Dermis blood vessel endothelial cell (primary cell): ENCODE results near the gene WWOX. TPM values are rescaled to one million over a fixed set of nuclear protein-coding genes. Genes with fewer than 3 reads are reported as not detected.

Experiments
- DNase-seq: peaks from one replicate; pipeline ENCODE4 v3.0.0; 2010
- total RNA-seq: library from RNA; depleted of rRNA; stranded (reverse); fragments of >200 nt; gene quantifications from 2 replicates; pipeline ENCODE4 v1.2.3, GENCODE V29; 2014

The WWOX gene
- total RNA-seq, 1 donor from 2014 or later = 14.5 TPM

GRCh38 chr16:79165506-79165905 is 1066.1 kb downstream of the WWOX start:
- no peak for DNase-seq

GRCh38 chr16:79167893-79168292 is 1068.4 kb downstream of the WWOX start:
- DNase-seq = no peak

GRCh38 chr16:79168321-79168720 is 1068.9 kb downstream of the WWOX start:
- DNase-seq = no peak

GRCh38 chr16:79169239-79169638 is 1069.8 kb downstream of the WWOX start:
- DNase-seq = no peak

- no peak for DNase-seq
These were observed 1071.2 kb downstream of the WWOX start for GRCh38 chr16:79170555-79171246.

GRCh38 chr16:79171504-79171903 is 1072.0 kb downstream of the WWOX start:
- DNase-seq = no peak

GRCh38 chr16:79171931-79172705 is 1072.7 kb downstream of the WWOX start:
- DNase-seq = no peak

- no peak for DNase-seq
These were observed 1073.6 kb downstream of the WWOX start for GRCh38 chr16:79172976-79173500.

- DNase-seq = no peak
These were observed 1074.5 kb downstream of the WWOX start for GRCh38 chr16:79173919-79174318.

GRCh38 chr16:79175286-79176057 is 1076.0 kb downstream of the WWOX start:
- DNase-seq = no peak

GRCh38 chr16:79177018-79177417 is 1077.6 kb downstream of the WWOX start:
- no peak for DNase-seq

- no peak for DNase-seq
These were observed 1082.0 kb downstream of the WWOX start for GRCh38 chr16:79181419-79181818.

GRCh38 chr16:79182616-79183015 is 1083.2 kb downstream of the WWOX start:
- DNase-seq = no peak

GRCh38 chr16:79183571-79183970 is 1084.1 kb downstream of the WWOX start:
- no peak for DNase-seq

- no peak for DNase-seq
These were observed 1085.1 kb downstream of the WWOX start for GRCh38 chr16:79184464-79185030.

GRCh38 chr16:79185711-79186110 is 1086.3 kb downstream of the WWOX start:
- no peak for DNase-seq

GRCh38 chr16:79186196-79186595 is 1086.7 kb downstream of the WWOX start:
- no peak for DNase-seq

GRCh38 chr16:79188115-79188738 is 1088.8 kb downstream of the WWOX start:
- DNase-seq = no peak

GRCh38 chr16:79188739-79189122 is 1089.3 kb downstream of the WWOX start:
- DNase-seq = no peak

- no peak for DNase-seq
These were observed 1091.1 kb downstream of the WWOX start for GRCh38 chr16:79190542-79190941.

GRCh38 chr16:79191933-79192332 is 1092.5 kb downstream of the WWOX start:
- no peak for DNase-seq

- DNase-seq = no peak
These were observed 1093.5 kb downstream of the WWOX start for GRCh38 chr16:79192904-79193303.
